A673 (cell line): Measurements from ENCODE around the gene SMIM35. TPM values are rescaled to one million over a fixed set of nuclear protein-coding genes. Genes with fewer than 3 reads are reported as not detected.

Experiments used
- BruUV-seq: library from RNA; stranded (reverse); fragments of 400-500 nt; replicated peaks from 2 replicates; lab custom pipeline; 2021; lab: Mats Ljungman, UMichigan
- CTCF ChIA-PET: fragments of 300-600 bp; sonication (Branson Sonifier 250); formaldehyde crosslinking; loops from one replicate; lab custom pipeline; 2022; ENCODE audit warnings: antibody characterized with exemption; lab: Charles Lee
- POLR2A ChIA-PET: fragments of 300-600 bp; sonication (Branson Sonifier 250); formaldehyde crosslinking; loops from one replicate; lab custom pipeline; 2022; ENCODE audit warnings: antibody characterized with exemption; ENCODE audit not compliant: low non-redundant PET; lab: Charles Lee
- DNase-seq: peaks from one replicate; pipeline ENCODE4 v3.0.0-alpha.2; 2015; ENCODE audit warnings: low spot score
- H3K27ac ChIP-seq: fragments of 200-600 bp; sonication (generic); 2 replicates; pipeline ENCODE4 v1.5.1; 2016; ENCODE audit warnings: mixed run types, low read depth, mild to moderate bottlenecking, mixed read lengths, antibody characterized with exemption, low read length; ENCODE audit not compliant: poor library complexity, severe bottlenecking
- H3K27me3 ChIP-seq: fragments of 200-600 bp; sonication (generic); replicated peaks from 2 replicates; pipeline ENCODE4 v1.6.1; 2017; ENCODE audit warnings: mixed run types, low read depth, mild to moderate bottlenecking, mixed read lengths, antibody characterized with exemption, low read length; ENCODE audit not compliant: insufficient read depth, poor library complexity
- H3K36me3 ChIP-seq: fragments of 200-600 bp; sonication (generic); 2 replicates; pipeline ENCODE4 v1.6.1; 2016; ENCODE audit warnings: mixed run types, mild to moderate bottlenecking, mixed read lengths, antibody characterized with exemption, low read length; ENCODE audit not compliant: insufficient read depth, poor library complexity, severe bottlenecking
- H3K4me1 ChIP-seq: fragments of 200-600 bp; sonication (generic); 2 replicates; pipeline ENCODE4 v1.6.1; 2017; ENCODE audit warnings: mixed run types, mild to moderate bottlenecking, mixed read lengths, antibody characterized with exemption, low read length; ENCODE audit not compliant: insufficient read depth, poor library complexity, severe bottlenecking
- H3K4me3 ChIP-seq: fragments of 200-600 bp; sonication (generic); 2 replicates; pipeline ENCODE4 v1.5.1; 2016; ENCODE audit warnings: low read depth, mixed run types, mild to moderate bottlenecking, mixed read lengths, low read length; ENCODE audit not compliant: poor library complexity, severe bottlenecking
- H3K9me3 ChIP-seq: fragments of 200-600 bp; sonication (generic); 2 replicates; pipeline ENCODE4 v1.6.1; 2016; ENCODE audit warnings: mixed run types, low read depth, mild to moderate bottlenecking, mixed read lengths, antibody characterized with exemption, low read length; ENCODE audit not compliant: poor library complexity, severe bottlenecking
- EZH2 ChIP-seq: fragments of 200-600 bp; sonication (generic); IDR thresholded peaks from 2 replicates; pipeline ENCODE4 v1.6.1; 2017; ENCODE audit warnings: borderline replicate concordance, low read depth, mild to moderate bottlenecking, mixed read lengths, antibody characterized with exemption, low read length; ENCODE audit not compliant: poor library complexity, severe bottlenecking
- intact Hi-C: fragments of 100-400 bp; cut with micrococcal nuclease; formaldehyde crosslinking; loops from one replicate; pipeline ENCODE4 v1.10.0; 2022; ENCODE audit not compliant: unreplicated experiment
- total RNA-seq: library from RNA; stranded (reverse); gene quantifications from 2 replicates; pipeline ENCODE4 v1.2.3, GENCODE V29; 2021
- TF ChIP-seq, protein P1 (sequence below): fragments of 300-800, 200-600 bp; sonication (generic); conservative IDR thresholded peaks from 2 replicates; pipeline ENCODE4 v1.5.1; 2017; ENCODE audit warnings: low read depth, mild to moderate bottlenecking, antibody characterized with exemption, low read length, moderate library complexity, mixed read lengths

The SMIM35 gene
- total RNA-seq, 1 experiment from 2014 or later: not detected

DNA sequence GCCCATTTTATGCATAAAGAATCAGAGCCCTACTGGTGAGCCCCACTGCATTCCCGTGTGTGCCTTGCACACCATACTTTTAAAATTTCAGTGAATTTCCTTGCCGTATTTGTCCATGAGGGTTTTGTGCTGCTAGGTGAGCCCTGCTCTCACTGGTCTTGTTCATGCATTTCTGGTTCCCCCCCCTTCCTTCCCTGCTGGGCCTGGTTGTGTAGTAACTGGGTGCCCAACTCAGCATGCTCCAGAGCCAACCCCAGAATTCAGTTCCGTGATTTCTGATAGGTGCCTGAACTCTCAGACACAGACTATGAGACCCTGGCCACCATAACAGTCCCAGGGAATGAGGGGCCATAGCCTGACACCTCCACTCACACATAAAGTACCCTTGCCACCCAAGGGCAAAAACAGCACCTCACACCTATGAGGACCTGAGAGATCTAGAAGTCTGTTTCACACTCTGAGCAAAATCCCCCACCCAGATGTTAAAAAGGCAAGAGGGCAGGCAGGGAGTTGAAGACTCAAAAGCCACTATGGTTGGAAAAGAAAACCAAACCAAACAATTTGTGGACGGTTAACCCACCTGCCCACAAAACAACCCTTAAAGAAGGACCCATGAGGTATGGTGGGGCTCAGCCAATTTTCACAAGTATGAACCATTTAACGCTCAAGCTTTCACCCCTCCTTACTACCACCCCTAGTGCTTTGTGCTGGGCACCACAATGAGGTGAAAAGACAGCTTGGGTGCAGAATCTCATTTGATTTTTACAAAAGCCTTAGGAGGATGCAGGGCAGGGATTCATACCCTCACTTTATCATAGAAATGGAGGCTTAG lies 117.4 kb downstream of the SMIM35 start:
- BruUV-seq: no TSS peak

DNA sequence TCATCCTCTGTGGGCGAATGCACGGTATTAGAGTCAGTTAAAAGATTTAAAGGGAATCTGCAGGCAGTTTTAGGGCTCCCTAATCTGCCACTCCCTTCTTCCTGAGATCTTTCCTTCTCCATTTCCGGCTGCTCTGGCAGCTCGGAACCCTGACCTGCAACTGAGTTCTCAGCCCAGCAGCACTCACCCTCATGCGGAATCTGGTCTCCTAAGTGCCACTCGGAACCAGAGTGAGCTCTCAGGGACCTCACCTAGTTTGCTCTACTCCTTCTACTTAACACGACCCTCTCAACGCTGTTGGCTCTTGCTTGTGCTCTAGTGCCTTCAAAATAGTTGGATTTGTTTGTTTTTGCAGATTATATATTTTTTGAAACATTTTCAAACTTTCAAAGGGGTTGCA lies 119.9 kb downstream of the SMIM35 start:
- intact Hi-C loops: no loop called here
- H3K4me3 ChIP-seq: no peak overlapping the region
- DNase-seq: no peak
- H3K4me1 ChIP-seq: no peaks in the 10 kb centered on the region
- H3K27ac ChIP-seq: no peak overlapping the region
- H3K27me3 ChIP-seq: no peaks in the 10 kb centered on the region
- H3K9me3 ChIP-seq: no peaks in the 10 kb centered on the region
- CTCF ChIA-PET: no interaction called here
- POLR2A ChIA-PET: no interaction called here
- no peak for TF ChIP-seq EZH2
- TF ChIP-seq, protein P1, sequence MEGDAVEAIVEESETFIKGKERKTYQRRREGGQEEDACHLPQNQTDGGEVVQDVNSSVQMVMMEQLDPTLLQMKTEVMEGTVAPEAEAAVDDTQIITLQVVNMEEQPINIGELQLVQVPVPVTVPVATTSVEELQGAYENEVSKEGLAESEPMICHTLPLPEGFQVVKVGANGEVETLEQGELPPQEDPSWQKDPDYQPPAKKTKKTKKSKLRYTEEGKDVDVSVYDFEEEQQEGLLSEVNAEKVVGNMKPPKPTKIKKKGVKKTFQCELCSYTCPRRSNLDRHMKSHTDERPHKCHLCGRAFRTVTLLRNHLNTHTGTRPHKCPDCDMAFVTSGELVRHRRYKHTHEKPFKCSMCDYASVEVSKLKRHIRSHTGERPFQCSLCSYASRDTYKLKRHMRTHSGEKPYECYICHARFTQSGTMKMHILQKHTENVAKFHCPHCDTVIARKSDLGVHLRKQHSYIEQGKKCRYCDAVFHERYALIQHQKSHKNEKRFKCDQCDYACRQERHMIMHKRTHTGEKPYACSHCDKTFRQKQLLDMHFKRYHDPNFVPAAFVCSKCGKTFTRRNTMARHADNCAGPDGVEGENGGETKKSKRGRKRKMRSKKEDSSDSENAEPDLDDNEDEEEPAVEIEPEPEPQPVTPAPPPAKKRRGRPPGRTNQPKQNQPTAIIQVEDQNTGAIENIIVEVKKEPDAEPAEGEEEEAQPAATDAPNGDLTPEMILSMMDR: no peak
- BruUV-seq: no TSS peak
- no peaks in the 10 kb centered on the region for H3K36me3 ChIP-seq

More for the DNA sequence above, 117.4 kb downstream of the SMIM35 start:
- POLR2A ChIA-PET: no interaction called here
- CTCF ChIA-PET: no interaction called here
- no peaks in the 10 kb centered on the region for H3K27me3 ChIP-seq
- H3K27ac ChIP-seq: no peak overlapping the region
- no peak overlapping the region for H3K4me3 ChIP-seq
- H3K36me3 ChIP-seq: no peaks in the 10 kb centered on the region
- no peaks in the 10 kb centered on the region for H3K9me3 ChIP-seq
- no peak for DNase-seq
- intact Hi-C loops: no loop called here
- no peak for TF ChIP-seq EZH2
- TF ChIP-seq, protein P1: no peak
- no peaks in the 10 kb centered on the region for H3K4me1 ChIP-seq

DNA sequence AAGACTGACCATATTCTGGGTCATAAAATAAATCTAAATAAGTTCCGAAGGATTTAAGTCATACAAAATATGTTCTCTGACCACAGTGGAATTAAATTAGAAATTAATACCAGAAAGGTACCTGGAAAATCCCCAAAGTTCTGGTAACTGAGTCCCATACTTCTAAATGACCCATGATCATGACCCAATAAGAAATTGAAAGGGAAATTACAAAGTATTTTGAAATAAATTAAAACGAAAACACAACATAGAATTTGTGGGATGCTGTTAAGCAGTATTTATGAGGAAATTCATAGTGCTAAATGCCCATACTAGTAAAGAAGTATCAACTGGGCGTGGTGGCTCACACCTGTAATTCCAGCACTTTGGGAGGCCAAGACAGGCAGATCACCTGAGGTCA lies 123.9 kb downstream of the SMIM35 start:
- ChIA-PET CTCF (no interaction called here), POLR2A (no interaction called here)
- H3K4me3 ChIP-seq: no peak overlapping the region
- H3K36me3 ChIP-seq: no peaks in the 10 kb centered on the region
- no TSS peak for BruUV-seq
- H3K27ac ChIP-seq: no peak overlapping the region
- TF ChIP-seq EZH2: no peak
- TF ChIP-seq, protein P1: no peak
- no peaks in the 10 kb centered on the region for H3K4me1 ChIP-seq
- no peak for DNase-seq
- intact Hi-C loops: no loop called here
- H3K27me3 ChIP-seq: peaks cover 15% of the 10 kb centered on the region
- H3K9me3 ChIP-seq: no peaks in the 10 kb centered on the region
